ENCODE measurements around the gene NFATC2.

DNA sequence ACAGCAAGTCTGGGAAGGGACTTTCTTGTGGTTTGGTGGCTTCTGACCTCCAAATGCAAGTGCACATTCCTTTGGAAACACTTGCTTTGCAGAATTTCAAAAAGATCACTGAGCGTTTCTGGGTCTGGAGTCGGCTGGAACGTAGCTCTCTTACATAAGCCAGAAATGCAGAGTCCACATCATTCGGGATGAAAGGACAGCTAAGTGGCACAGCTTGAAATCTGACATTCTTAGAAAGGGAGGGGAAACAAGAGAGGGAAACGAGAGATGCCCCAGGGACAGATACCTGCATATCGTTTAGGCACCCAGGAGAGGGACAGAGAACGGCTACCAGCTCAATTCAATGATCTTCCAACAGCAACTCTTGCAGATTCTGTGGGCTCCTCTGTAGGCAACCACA, 118.7 kb downstream of the NFATC2 start:
- TF ChIP-seq, protein P1, sequence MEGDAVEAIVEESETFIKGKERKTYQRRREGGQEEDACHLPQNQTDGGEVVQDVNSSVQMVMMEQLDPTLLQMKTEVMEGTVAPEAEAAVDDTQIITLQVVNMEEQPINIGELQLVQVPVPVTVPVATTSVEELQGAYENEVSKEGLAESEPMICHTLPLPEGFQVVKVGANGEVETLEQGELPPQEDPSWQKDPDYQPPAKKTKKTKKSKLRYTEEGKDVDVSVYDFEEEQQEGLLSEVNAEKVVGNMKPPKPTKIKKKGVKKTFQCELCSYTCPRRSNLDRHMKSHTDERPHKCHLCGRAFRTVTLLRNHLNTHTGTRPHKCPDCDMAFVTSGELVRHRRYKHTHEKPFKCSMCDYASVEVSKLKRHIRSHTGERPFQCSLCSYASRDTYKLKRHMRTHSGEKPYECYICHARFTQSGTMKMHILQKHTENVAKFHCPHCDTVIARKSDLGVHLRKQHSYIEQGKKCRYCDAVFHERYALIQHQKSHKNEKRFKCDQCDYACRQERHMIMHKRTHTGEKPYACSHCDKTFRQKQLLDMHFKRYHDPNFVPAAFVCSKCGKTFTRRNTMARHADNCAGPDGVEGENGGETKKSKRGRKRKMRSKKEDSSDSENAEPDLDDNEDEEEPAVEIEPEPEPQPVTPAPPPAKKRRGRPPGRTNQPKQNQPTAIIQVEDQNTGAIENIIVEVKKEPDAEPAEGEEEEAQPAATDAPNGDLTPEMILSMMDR (IDR thresholded peaks at IDR 0.05) = no peak
- TF ChIP-seq POLR2A (IDR thresholded peaks at IDR 0.05) = no peak
